Measurements from ENCODE around the gene PIK3R3.
"Not testable (repeated sequence)": the region's sequence is repeated elsewhere in the genome, so short reads cannot be mapped to it uniquely, and the experiment has no call there.

The PIK3R3 gene

DNA sequence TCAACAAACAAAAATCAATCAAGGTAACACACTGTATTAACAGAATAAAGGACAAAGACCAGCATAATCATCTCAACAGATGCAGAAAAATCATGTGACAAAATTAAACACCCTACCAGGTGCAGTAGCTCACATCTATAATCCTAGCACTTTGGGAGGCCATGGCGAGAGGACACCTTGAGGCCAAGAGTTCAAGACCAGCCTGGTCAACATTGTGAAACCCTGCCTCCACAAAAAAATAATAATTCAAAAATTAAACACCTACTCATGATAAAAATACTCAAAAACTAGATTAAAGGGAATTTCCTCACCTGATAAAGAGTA lies 35.3 kb downstream of the PIK3R3 start:
- TF ChIP-seq, protein P1, sequence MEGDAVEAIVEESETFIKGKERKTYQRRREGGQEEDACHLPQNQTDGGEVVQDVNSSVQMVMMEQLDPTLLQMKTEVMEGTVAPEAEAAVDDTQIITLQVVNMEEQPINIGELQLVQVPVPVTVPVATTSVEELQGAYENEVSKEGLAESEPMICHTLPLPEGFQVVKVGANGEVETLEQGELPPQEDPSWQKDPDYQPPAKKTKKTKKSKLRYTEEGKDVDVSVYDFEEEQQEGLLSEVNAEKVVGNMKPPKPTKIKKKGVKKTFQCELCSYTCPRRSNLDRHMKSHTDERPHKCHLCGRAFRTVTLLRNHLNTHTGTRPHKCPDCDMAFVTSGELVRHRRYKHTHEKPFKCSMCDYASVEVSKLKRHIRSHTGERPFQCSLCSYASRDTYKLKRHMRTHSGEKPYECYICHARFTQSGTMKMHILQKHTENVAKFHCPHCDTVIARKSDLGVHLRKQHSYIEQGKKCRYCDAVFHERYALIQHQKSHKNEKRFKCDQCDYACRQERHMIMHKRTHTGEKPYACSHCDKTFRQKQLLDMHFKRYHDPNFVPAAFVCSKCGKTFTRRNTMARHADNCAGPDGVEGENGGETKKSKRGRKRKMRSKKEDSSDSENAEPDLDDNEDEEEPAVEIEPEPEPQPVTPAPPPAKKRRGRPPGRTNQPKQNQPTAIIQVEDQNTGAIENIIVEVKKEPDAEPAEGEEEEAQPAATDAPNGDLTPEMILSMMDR (IDR thresholded peaks at IDR 0.05; ENCODE audit: borderline replicate concordance, control extremely low read depth, extremely low read depth, insufficient read depth, missing control alignments), result no peak
- no peak for DNase-seq (ENCODE audit: low spot score)
- in situ Hi-C loops (cut with MboI; ENCODE audit: low sequenced_read_pairs, unreplicated experiment), result no loop called here

DNA sequence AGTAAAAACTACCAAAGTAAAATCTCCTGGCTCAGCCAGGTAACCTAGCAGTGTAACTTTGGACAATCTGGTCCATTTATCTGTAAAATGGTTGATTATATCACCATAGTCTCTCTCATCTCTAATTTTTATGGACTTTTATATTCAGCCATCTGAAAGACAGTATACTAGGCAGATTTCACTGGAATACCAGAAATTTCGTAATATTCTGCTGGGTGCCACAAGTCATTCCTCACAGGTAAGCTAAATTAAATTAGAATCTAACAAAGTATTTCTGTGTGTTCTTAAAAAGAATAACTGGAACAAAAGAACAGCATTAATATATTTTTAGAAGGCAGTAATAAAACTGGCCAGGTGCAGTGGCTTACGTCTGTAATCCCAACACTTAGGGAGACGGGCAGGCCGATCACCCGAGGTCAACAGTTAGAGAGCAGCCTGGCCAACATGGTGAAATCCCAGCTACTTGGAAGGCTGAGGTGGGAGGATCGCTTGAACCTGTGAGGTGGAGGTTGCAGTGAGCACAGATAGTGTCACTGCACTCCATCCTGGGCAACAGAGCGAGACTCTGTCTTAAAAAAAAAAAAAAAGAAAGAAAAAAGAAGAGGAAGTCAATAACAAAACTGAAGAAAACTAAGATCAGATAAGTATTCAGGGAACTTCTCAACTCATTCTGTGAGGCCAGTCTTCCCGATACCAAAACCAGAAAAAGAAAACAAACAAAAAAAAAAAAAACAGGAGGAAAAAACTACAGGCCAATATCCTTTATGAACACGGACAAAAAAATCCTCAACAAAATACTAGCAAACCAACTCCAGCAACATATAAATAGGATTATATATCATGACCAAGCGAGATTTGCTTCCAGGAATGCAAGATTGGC lies 35.9 kb downstream of the PIK3R3 start:
- TF ChIP-seq, protein P1 (IDR thresholded peaks at IDR 0.05; ENCODE audit: borderline replicate concordance, control extremely low read depth, extremely low read depth, insufficient read depth, missing control alignments), result no peak
- DNase-seq (ENCODE audit: low spot score), result no peak
- in situ Hi-C loops (cut with MboI; ENCODE audit: low sequenced_read_pairs, unreplicated experiment), result no loop called here

GRCh38 chr1:46095110-46095509 lies 37.3 kb downstream of the PIK3R3 start:
- DNase-seq (ENCODE audit: low spot score); in situ Hi-C loops (cut with MboI; ENCODE audit: low sequenced_read_pairs, unreplicated experiment): not testable (repeated sequence)

DNA sequence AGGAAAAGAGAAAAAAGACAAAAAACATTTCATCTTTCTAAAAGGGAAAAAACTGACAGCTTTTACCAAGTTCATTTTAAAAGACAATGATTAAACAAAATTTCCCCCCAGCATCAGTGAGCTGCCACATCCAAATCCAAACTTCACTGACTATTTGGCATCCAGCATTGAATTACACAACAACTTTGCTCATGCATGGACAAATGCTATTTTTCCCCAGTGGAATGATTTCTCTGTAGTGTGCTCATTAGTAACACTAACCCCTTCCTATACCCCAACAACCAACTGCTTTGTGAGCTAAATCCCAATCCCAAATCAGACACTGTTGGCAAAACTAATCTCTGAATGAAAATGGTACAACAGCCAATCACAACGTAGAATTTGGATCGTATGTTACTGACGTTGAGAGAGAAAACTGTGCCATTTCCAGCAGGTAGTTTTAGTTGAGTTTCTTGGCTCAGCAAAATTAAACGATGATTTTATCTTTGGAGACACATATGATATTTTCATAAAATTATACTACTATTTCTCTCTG lies 37.9 kb downstream of the PIK3R3 start:
- in situ Hi-C loops (cut with MboI; ENCODE audit: low sequenced_read_pairs, unreplicated experiment), result no loop called here
- no peak for DNase-seq (ENCODE audit: low spot score)
- TF ChIP-seq, protein P1 (IDR thresholded peaks at IDR 0.05; ENCODE audit: borderline replicate concordance, control extremely low read depth, extremely low read depth, insufficient read depth, missing control alignments), result no peak

DNA sequence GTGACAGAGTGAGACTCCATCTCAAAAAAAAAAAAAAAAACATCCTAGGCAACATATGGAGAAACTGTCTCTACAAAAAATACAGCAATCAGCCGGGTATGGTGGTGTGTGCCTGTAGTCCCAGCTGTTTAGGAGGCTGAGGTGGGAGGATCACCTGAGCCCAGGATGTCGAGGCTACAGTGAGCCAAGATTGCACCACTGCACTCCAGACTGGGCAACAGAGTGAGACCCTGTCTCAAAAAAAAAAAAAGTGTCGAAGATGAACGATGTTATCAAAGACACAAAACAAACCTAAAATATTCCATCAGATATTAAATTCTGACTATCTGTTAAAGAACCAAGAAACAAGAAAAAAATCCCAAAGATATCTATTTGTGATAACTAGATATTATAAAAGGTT lies 38.6 kb downstream of the PIK3R3 start:
- DNase-seq (ENCODE audit: low spot score); in situ Hi-C loops (cut with MboI; ENCODE audit: low sequenced_read_pairs, unreplicated experiment): not testable (repeated sequence)

DNA sequence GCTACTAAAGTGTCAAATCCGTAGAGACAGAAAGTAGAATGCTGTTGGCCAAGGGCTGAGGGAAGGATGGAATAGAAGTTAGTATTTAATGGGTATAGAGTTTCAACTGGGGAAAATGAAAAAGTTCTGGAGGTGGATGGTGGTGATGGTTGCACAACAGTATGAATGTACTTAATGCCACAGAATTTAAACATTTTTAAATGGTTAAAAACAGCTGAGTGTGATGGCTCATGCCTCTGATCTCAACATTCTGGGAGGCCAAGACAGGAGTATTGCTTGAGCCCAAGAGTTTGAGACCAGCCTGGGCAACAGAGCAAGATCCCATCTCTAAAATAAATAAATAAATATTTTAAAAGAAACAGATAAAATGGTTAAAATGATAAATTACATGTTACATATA lies 44.5 kb downstream of the PIK3R3 start:
- in situ Hi-C loops (cut with MboI; ENCODE audit: low sequenced_read_pairs, unreplicated experiment), result no loop called here
- TF ChIP-seq, protein P1 (IDR thresholded peaks at IDR 0.05; ENCODE audit: borderline replicate concordance, control extremely low read depth, extremely low read depth, insufficient read depth, missing control alignments), result no peak
- DNase-seq (ENCODE audit: low spot score), result no peak

DNA sequence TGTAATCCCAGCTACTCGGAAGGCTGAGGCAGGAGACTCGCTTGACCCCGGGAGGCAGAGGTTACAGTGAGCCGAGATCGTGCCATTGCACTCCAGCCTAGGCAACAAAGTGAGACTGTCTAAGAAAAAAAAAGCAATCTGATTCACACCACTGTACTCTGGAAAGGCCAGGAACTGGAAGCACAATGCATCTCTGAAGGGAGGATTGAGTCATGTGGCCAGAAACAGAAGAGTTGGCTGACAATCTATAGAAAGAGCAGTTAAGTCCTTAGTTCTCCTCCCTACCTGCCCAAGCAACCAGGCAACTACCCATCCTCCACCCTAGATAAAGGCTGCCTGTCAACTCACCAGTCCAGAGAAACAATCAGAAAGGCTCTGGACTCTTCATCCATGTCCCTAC lies 45.9 kb downstream of the PIK3R3 start:
- in situ Hi-C loops (cut with MboI; ENCODE audit: low sequenced_read_pairs, unreplicated experiment), result no loop called here
- no peak for DNase-seq (ENCODE audit: low spot score)
- TF ChIP-seq, protein P1 (IDR thresholded peaks at IDR 0.05; ENCODE audit: borderline replicate concordance, control extremely low read depth, extremely low read depth, insufficient read depth, missing control alignments), result no peak
